GM18526 (cell line): ENCODE measurements around the gene HNF1A.

Experiments
- POLR2A ChIP-seq: IDR thresholded peaks from 3 replicates; pipeline ENCODE4 v1.6.1; 2011; ENCODE audit not compliant: insufficient read length; ENCODE audit errors: extremely low read depth

HNF1A gene

GRCh38 chr12:120956579-120957300 lies 21.6 kb upstream of the HNF1A start:
- no peak for TF ChIP-seq POLR2A

GRCh38 chr12:120959111-120959878 lies 19.0 kb upstream of the HNF1A start:
- no peak for TF ChIP-seq POLR2A

- TF ChIP-seq POLR2A: no peak
Observed at GRCh38 chr12:120960657-120961056, 17.7 kb upstream of the HNF1A start.

- TF ChIP-seq POLR2A: no peak
Observed at GRCh38 chr12:120961604-120962531, 16.5 kb upstream of the HNF1A start.

- TF ChIP-seq POLR2A: no peak
Observed at GRCh38 chr12:120962532-120963020, 15.8 kb upstream of the HNF1A start.

GRCh38 chr12:120964298-120964697 lies 14.0 kb upstream of the HNF1A start:
- no peak for TF ChIP-seq POLR2A

- TF ChIP-seq POLR2A: no peak
Observed at GRCh38 chr12:120965534-120966091, 12.7 kb upstream of the HNF1A start.

GRCh38 chr12:120970310-120970709 lies 8.0 kb upstream of the HNF1A start:
- TF ChIP-seq POLR2A: no peak

- TF ChIP-seq POLR2A: no peak
Observed at GRCh38 chr12:120971299-120972180, 6.8 kb upstream of the HNF1A start.

GRCh38 chr12:120972870-120973543 lies 5.3 kb upstream of the HNF1A start:
- TF ChIP-seq POLR2A: no peak

- no peak for TF ChIP-seq POLR2A
Observed at GRCh38 chr12:120977531-120978295, 630 bp upstream of the HNF1A start.

GRCh38 chr12:120979220-120979861 lies 998 bp downstream of the HNF1A start:
- no peak for TF ChIP-seq POLR2A
